Peyer's patch (tissue), 4 donors: ENCODE data around the gene LAIR2. TPM values are rescaled to one million over a fixed set of nuclear protein-coding genes. Genes with fewer than 3 reads are reported as not detected.

ENCODE experiments used
- DNase-seq, 3 donors: peaks; one replicate each; pipeline ENCODE4 v3.0.0-alpha.2; 2017 to 2019
- H3K27ac ChIP-seq, 4 donors: fragments of 200-600 bp; sonication (generic); one replicate each; pipeline ENCODE4 v1.5.1; 2016 to 2019
- H3K27me3 ChIP-seq, 2 donors: fragments of 200-600 bp; sonication (generic); one replicate each; pipeline ENCODE4 v1.5.1; 2019
- H3K36me3 ChIP-seq, 3 donors: fragments of 200-600 bp; sonication (generic); one replicate each; pipeline ENCODE4 v1.5.1; 2016 to 2019
- H3K4me1 ChIP-seq, 4 donors: fragments of 200-600 bp; sonication (generic); one replicate each; pipeline ENCODE4 v1.5.1; 2016 to 2019
- H3K4me3 ChIP-seq, 4 donors: fragments of 200-600 bp; sonication (generic); 1 replicate in 3 of 4; 2 replicates in 1 of 4; pipeline ENCODE4 v1.5.1; 2016 to 2019; ENCODE audit warnings: mild to moderate bottlenecking in 1 of 4
- H3K9me3 ChIP-seq, 4 donors: fragments of 200-600 bp; sonication (generic); one replicate each; pipeline ENCODE4 v1.5.1; 2016 to 2019; ENCODE audit warnings: mild to moderate bottlenecking in 1 of 4
- POLR2A ChIP-seq, 2 donors: fragments of 450-650 bp; IDR thresholded peaks; one replicate each; pipeline ENCODE4 v1.5.1; 2017; ENCODE audit warnings: antibody characterized with exemption in 2 of 2, mild to moderate bottlenecking in 2 of 2, moderate library complexity in 2 of 2
- total RNA-seq, 4 donors: library from RNA; depleted of rRNA; stranded (reverse); fragments of >200 nt; gene quantifications; one replicate each; pipeline ENCODE4 v1.1.0, GENCODE V29; 2016
- TF ChIP-seq, protein P1 (sequence below), 6 experiments: fragments of 450-650 bp in 4 of 6; fragments of 200-600 bp in 2 of 6; sonication (generic) in 1 of 6; IDR thresholded peaks; one replicate each; pipeline ENCODE4 v1.5.1; 2017 to 2019; ENCODE audit warnings: antibody characterized with exemption in 6 of 6, mild to moderate bottlenecking in 3 of 6, moderate library complexity in 1 of 6

LAIR2 gene
- total RNA-seq, 4 donors from 2014 or later, result not detected

DNA sequence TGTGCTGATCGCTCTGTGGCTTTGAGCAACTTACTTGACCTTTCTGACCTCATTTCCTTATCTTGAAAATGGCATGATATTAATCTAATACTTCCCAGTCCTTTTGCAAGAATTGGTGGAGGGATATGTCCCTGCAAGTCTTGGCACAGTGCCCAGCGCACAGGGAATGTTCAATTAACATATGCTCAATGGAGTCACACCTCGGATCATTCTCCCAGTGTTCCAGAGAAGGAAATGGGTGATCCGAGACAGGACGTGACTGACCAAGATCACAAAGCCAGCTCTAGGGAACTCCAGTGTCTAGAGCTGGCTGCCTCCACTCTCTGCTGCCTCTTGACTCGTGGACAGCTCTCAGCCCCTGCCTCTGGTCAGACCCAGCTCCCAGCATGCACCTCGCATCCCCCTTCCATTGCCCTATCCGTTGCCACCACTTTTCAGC lies 33.1 kb upstream of the LAIR2 start:
- peak in 2 of 3 donors; percentile 86 to 87 for DNase-seq
- TF ChIP-seq POLR2A (IDR thresholded peaks at IDR 0.05), result peak; percentile 52 to 80
- TF ChIP-seq, protein P1, sequence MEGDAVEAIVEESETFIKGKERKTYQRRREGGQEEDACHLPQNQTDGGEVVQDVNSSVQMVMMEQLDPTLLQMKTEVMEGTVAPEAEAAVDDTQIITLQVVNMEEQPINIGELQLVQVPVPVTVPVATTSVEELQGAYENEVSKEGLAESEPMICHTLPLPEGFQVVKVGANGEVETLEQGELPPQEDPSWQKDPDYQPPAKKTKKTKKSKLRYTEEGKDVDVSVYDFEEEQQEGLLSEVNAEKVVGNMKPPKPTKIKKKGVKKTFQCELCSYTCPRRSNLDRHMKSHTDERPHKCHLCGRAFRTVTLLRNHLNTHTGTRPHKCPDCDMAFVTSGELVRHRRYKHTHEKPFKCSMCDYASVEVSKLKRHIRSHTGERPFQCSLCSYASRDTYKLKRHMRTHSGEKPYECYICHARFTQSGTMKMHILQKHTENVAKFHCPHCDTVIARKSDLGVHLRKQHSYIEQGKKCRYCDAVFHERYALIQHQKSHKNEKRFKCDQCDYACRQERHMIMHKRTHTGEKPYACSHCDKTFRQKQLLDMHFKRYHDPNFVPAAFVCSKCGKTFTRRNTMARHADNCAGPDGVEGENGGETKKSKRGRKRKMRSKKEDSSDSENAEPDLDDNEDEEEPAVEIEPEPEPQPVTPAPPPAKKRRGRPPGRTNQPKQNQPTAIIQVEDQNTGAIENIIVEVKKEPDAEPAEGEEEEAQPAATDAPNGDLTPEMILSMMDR (IDR thresholded peaks at IDR 0.05), result no peak
- Histone ChIP-seq H3K36me3 (no peaks in the 10 kb centered on the region), H3K27me3 (no peaks in the 10 kb centered on the region), H3K9me3 (peaks cover 0 to 3% (median 0%) of the 10 kb centered on the region in 4 donors), H3K4me3 (peak overlapping the region in 2 of 4 donors; percentile 8 to 59), H3K4me1 (peaks cover 0 to 34% (median 0%) of the 10 kb centered on the region in 4 donors), H3K27ac (peak overlapping the region in 3 of 4 donors; percentile 82 to 99 (median 88))

DNA sequence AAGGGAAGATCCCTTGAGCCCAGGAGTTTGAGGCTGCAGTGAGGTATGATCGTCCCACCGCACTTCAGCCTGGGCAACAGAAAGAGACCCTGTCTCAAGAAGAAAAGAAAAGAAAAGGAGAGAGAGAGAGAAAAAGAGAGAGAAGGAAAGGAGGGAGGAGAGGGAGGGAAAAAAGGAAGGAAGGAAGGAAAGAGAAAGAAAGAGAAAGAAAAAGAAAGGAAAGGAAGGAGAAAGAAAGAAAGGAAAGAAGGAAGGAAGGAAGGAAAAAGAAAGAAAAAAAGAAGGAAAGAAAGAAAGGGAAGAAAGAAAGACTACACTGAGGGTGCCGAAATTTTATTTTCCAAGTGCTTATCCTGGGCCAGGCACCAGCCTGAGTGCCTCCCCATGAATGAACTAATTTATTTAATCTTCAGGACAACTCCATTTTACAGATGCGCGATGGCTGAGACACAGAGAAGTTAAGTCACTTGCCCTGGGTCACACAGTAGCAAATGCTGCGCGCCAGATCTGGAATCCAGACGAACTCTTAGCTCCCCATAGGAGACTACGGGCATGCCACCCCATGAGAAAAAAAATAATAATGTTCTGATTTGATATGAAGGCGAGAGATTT lies 32.2 kb upstream of the LAIR2 start:
- H3K36me3 ChIP-seq, result no peaks in the 10 kb centered on the region
- TF ChIP-seq, protein P1 (IDR thresholded peaks at IDR 0.05), result no peak
- no peak for TF ChIP-seq POLR2A (IDR thresholded peaks at IDR 0.05)
- peak overlapping the region in 3 of 4 donors; percentile 35 to 71 (median 59) for H3K4me3 ChIP-seq
- H3K27me3 ChIP-seq, result no peaks in the 10 kb centered on the region
- H3K27ac ChIP-seq, result peak overlapping the region; percentile 66 to 99 (median 89)
- peaks cover 0 to 33% (median 0%) of the 10 kb centered on the region in 4 donors for H3K4me1 ChIP-seq
- no peak for DNase-seq
- H3K9me3 ChIP-seq, result peaks cover 0 to 3% (median 0%) of the 10 kb centered on the region in 4 donors

DNA sequence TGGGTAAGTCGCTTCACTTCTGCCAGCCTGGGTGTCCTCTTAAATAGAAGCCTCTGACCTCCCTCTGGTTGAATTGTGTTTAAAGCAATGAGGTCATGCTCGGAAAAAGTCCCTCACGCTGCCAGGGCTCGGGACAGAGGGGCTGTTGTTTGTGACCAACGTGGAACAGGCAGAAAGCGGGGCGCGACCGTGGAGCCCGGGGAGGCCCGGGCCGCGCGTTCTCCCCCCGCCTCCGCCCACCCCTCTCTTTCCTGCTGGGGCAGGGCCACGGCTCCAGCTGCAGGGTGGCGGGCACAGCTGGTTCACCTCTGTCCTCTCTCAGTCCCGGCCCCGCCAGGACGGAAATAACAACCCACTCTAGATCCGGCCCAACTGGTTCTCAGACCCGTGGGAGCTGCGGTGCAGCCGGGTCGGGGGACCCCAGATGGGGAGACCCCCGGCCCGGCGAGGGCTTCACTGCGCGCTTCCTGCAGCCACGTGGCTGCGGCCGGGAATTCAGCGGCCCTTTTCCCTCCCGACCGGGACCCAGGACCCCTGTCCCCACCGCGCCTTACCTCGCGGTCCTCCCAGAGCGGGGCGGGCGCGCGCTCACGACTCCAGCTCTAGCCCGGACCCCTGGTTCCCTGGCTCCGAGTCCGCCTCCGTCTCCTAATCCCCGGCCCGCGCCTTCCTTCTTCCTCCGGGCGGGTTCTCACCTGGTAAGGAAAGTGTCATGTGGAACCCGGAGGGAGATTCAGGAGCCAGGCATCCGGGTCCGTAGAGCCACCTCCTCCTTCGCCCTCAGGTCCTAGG lies 31.4 kb upstream of the LAIR2 start:
- H3K4me3 ChIP-seq, result peak overlapping the region; percentile 35 to 71 (median 48)
- no peaks in the 10 kb centered on the region for H3K9me3 ChIP-seq
- DNase-seq, result peak in 1 of 3 donors; percentile 77
- H3K4me1 ChIP-seq, result peaks cover 0 to 32% (median 0%) of the 10 kb centered on the region in 4 donors
- TF ChIP-seq, protein P1 (IDR thresholded peaks at IDR 0.05), result no peak
- peak; percentile 5 to 24 for TF ChIP-seq POLR2A (IDR thresholded peaks at IDR 0.05)
- H3K27ac ChIP-seq, result peak overlapping the region; percentile 66 to 99 (median 89)
- H3K27me3 ChIP-seq, result no peaks in the 10 kb centered on the region
- no peaks in the 10 kb centered on the region for H3K36me3 ChIP-seq

DNA sequence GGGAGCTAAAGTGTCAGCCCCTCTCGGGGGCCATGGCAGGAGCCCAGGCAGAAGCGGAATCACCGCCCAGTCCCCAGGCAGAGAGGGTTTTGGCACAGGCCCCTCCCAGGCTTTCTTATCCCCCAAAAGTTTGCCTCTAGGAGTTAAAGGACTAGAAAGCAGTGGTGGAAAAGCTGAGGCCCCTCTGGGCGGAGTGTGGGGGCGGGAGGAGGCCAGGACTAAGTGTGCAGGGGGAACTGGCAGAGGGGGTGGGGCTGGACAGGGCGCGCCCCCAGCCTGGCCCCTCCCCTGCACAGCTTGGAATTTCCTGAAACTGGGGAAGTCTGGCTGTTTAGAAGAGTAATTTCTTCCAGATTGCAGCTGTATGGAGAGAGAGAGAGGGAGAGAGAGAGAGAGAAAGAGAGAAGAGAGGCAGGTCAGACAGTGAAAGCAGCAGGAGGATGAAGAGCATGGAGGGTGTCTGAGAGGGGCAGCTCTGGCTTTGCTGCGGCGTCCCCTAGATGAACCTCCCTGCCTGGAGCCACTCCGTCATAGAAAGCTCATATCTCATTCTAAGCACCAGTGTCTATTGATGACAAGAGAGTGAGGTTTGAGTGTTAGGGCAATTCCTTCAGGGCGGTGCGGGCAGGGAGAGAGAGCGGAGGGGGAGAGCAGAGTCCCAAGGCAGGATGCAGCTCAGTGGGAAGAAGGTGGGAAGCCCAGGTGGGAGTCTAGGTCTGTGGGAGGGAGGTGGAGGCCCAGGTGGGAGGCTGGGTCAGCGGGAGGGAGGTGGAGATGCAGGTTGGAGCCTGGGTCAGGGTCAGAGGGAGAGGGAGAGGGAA lies 29.4 kb upstream of the LAIR2 start, which contains the start of gene CDC42EP5:
Gene CDC42EP5 (minus strand): TSS at position 226 of the 821 bp plus-strand sequence. CDS start 7,749 bp downstream, outside the sequence.
- DNase-seq, result peak in 2 of 3 donors; percentile 80 to 83
- H3K4me3 ChIP-seq, result peak within 1 kb of the TSS in 3 of 4 donors; percentile 17 to 72 (median 53)
- no peaks in the 10 kb centered on the region for H3K9me3 ChIP-seq
- H3K27ac ChIP-seq, result peak within 1 kb of the TSS; percentile 27 to 95 (median 73)
- no peaks in the 10 kb centered on the region for H3K27me3 ChIP-seq
- TF ChIP-seq, protein P1 (IDR thresholded peaks at IDR 0.05), result no peak
- TF ChIP-seq POLR2A (IDR thresholded peaks at IDR 0.05), result peak; percentile 25 to 79
- H3K36me3 ChIP-seq, result no peaks in the 10 kb centered on the region
- H3K4me1 ChIP-seq, result peaks cover 0 to 24% (median 0%) of the 10 kb centered on the region in 4 donors

DNA sequence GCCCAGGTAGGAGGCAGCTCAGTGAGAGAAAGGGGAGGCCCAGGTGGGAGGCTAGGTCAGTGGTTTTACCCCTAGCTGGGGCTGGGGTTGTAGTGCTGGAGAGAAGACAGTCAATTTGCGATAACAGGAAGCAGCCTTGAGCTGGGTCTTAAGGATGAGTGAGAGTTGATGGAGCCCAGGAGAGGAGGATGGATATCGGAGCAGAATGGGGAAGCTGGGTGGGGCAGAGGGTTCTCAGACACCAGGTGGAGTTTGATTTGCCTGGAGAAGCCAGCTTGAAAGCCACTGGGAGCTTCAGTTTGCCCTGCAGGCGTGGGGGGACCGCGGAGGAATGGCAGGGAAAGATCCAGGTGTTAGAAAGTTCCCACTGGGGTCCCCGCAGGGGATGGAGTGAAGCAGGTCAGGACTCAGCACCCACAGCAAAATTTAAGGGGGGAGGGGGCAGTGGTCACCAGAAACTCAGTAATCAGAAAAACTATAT lies 28.7 kb upstream of the LAIR2 start:
- Histone ChIP-seq H3K4me3 (peak overlapping the region in 2 of 4 donors; percentile 53 to 72), H3K27me3 (no peaks in the 10 kb centered on the region), H3K4me1 (peaks cover 0 to 18% (median 0%) of the 10 kb centered on the region in 4 donors), H3K36me3 (no peaks in the 10 kb centered on the region), H3K9me3 (no peaks in the 10 kb centered on the region), H3K27ac (peak overlapping the region; percentile 27 to 95 (median 73))
- TF ChIP-seq POLR2A (IDR thresholded peaks at IDR 0.05), result no peak
- TF ChIP-seq, protein P1 (IDR thresholded peaks at IDR 0.05), result no peak
- no peak for DNase-seq
